GM08714 (cell line): Measurements from ENCODE around the gene C11orf91.
"Not testable (repeated sequence)": the region's sequence is repeated elsewhere in the genome, so short reads cannot be mapped to it uniquely, and the experiment has no call there.

Experiments
- H3K4me3 ChIP-seq: fragments of 200-500 bp; sonication (Bioruptor generic); 2 replicates; pipeline ENCODE4 v1.5.1; 2014; ENCODE audit warnings: mild to moderate bottlenecking, low read length, inconsistent platforms
- ZNF274 ChIP-seq: IDR thresholded peaks from 2 replicates; pipeline ENCODE4 v1.6.1; 2012; ENCODE audit warnings: mild to moderate bottlenecking, low read depth, low read length

C11orf91 gene

DNA sequence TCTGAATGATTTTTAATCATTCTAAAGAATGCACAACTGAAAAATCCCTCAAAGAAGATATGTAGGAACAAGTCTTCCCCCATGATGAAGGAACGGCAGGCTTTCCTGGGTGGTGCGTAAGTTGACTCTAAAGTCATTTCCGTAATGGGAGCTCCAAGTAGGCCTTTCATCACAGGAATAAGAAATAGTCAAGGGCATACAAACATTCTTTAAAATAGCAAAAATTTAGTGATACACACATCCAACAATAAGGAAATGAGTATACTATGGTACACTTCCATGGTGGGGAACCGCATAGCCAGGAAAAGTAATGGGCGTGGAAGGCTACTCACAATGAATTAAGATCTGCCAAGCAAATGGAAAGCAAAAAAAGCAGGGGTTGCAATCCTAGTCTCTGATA lies 24.9 kb upstream of the C11orf91 start:
- no peak for TF ChIP-seq ZNF274
- no peak overlapping the region for H3K4me3 ChIP-seq

DNA sequence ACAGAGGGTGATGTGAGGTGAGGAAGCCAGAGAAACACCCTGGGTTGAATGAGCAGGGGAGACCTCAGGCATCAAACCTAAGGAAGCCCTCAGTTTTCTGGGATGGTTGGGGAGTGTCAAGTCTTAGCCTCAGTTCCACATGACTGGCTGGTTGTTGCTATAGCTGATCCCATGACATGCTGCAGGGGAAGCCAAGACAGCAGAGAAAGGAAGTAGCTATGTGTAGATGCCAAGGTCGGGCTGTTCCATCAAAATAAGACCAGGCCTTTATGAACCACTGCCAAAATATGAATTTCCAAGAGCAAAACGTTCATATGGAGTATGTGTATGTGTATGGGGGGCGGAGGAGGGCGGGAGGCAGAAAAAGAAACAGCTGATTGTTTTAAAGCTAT lies 24.0 kb upstream of the C11orf91 start:
- TF ChIP-seq ZNF274, result no peak
- no peak overlapping the region for H3K4me3 ChIP-seq

DNA sequence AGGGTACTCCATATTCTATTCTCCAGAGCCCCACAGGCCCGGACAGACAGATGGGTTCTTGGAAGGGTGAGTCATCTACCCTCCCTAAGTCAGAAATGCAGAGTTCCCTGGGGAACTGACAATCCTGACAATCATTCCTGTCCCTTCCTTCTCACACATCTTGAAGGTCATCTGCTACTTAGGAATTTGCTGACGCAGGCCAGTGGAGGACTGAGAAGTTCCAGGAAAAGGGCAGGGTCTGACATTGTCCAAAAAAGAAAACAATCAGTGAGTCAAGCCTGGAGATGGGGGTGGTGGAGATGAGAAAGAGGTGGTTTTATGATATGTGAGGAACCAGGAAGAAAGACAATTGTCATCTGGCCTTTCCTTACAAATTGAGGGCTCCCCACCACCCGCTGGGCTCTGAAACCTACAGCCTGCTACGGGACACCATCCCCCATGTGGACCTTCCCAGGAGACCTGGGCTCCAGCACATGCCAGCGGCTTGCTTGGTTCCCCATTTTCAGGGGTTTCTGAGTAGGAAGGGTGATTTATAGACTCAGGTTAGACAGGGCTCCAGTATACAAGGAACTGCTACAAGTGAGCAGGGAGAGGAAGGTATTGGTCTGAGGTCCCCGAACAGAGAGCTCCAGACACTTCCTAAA lies 22.7 kb upstream of the C11orf91 start:
- no peak for TF ChIP-seq ZNF274
- H3K4me3 ChIP-seq, result no peak overlapping the region

DNA sequence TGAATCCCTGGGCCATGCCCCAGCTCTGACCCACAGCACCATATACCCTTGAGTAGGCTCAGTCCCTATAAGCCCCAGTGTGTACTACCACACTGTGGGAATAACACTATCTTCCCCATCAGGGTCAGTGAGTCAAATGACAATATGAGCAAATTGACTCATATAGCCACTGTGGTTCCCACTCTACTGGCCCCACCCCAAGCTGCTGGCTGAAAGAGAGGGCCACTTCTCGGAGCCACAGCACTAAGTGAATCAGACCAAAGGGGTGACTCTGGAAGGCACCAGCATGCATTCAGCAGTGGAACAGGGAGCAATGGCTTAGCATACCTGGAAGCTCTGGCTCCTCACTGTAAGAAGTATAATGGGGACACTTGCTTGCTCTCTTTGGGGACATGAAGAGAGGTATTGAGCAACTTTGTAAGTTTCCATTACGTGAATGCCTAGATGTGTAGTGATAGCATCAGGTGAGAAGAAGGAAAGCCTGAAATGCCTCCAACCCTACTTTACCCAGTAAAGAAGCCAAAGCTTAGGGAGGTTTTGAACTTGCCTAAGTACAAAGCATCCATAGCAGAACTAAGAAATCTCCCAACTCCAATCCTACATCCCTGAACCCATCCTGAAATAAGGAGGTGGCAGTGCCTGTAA lies 22.1 kb upstream of the C11orf91 start:
- TF ChIP-seq ZNF274, result no peak
- no peak overlapping the region for H3K4me3 ChIP-seq

DNA sequence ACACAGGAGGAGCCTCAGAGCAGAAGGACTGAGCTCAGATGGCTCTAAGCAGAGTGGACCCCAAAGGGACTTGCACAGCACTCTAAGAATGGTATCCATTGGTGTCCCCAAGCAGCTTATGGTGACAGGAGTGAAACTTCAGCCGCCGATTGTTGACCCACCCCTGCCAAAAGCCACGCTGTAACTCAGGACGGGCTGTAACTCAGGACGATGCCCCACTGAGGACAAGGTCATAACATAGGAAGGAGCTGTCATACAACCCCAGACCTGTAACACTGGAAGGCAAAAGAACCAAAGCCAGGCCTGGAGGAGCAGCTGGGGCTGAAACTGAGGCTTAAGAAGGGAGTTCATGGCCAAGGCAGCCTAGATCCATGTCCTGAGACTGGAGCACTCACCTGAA lies 21.4 kb upstream of the C11orf91 start:
- no peak overlapping the region for H3K4me3 ChIP-seq
- TF ChIP-seq ZNF274, result no peak

DNA sequence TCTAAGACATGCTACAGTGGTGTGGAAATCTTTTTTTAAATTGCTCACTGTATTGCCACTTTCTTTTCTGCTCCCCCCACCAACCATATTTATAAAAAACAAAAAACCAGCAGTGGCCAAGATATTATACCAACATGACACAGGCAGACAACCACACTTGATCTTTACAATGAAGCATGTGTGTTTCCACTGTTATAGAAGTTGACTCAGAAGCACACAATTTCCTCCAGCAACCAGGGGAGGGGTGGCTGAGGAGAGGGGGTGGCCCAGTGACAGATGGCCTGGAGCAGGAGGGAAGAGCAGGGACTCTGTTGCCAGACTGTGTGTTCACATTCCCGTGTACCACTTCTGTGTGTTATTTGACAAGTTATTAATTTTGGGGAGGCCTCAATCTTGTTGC lies 20.8 kb upstream of the C11orf91 start:
- H3K4me3 ChIP-seq, result no peak overlapping the region

DNA sequence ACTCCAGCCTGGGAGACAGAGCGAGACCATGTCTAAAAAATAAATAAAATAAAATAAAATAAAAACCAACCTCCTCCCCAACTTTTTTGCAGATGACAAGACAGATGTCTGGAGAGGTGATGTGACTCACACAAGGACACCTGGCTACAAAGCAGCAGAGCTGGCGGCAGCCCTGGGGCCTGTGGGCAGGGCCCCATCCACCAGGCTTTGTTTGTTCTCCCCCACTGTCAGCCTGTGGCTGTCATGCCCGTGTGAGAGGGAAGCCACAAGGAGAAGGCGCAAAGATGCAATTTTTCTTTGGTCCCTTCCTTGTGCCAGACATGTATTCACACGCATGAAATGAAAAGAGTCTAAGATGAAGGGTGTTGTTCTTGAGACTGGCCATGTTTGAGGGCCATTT lies 19.0 kb upstream of the C11orf91 start:
- H3K4me3 ChIP-seq, result no peak overlapping the region
- no peak for TF ChIP-seq ZNF274

More for the DNA sequence above, 20.8 kb upstream of the C11orf91 start:
- TF ChIP-seq ZNF274, result no peak

DNA sequence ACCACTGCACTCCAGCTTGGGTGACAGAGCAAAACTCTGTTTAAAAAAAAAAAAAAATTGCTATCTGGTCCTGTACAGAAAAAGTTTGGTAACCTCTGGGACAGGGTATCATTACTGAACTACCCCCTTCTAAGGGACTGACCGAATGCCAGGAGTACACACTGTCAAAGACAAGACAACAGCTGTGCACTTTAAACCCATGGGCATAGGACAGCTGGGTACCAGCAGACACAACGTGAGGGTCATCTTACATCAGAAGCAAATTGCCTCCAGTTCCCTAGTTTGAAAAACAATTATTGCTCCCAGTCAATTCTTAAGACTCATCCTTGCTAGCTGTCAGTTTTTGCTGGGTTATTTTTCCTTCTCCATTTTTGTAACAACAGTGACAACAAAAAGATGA lies 17.8 kb upstream of the C11orf91 start:
- no peak for TF ChIP-seq ZNF274

DNA sequence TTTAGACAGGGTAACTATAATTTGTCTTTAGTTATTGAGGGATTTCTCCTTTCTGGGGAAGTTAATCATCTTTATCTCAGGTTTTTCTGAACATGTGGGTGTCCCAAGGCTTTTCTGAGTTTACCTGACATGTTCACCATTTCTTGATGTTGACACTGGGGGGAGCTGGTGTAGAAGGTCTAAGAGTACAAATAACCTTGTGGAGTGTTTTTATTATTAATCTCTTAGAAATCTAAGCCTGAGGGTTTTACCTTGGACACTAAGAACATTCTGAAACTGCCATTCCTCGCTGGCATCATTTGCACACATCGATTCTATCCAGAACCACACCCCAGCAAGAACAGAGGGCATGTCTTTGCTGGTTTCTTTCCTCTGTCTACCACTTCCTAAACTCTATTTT lies 15.6 kb upstream of the C11orf91 start:
- H3K4me3 ChIP-seq, result no peak overlapping the region
- no peak for TF ChIP-seq ZNF274

More for the DNA sequence above, 17.8 kb upstream of the C11orf91 start:
- no peak overlapping the region for H3K4me3 ChIP-seq

DNA sequence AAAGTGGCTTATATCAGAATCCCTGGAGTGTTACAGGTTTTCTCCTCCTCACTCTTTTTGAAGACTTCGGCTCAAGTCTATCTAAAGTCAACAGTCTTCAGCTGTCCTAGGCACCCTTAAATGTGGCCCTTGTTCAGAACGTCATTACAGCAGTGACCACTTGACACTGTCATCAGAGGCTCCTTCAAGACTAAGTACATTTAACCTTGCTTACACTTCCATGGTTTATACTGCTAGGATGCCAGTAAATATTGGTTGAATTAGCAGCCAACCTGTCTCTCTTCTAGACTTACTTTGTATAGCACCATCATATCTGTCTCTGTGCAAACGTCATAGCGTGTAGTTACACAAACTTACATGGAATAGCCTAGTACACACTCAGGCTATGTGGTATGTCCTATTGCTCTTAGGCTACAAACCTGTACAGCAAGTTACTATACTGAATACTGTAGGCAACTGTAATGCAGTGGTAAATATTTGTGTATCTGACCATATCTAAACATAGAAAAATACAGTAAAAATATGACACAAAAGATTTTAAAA lies 13.3 kb upstream of the C11orf91 start:
- no peak overlapping the region for H3K4me3 ChIP-seq
- no peak for TF ChIP-seq ZNF274

DNA sequence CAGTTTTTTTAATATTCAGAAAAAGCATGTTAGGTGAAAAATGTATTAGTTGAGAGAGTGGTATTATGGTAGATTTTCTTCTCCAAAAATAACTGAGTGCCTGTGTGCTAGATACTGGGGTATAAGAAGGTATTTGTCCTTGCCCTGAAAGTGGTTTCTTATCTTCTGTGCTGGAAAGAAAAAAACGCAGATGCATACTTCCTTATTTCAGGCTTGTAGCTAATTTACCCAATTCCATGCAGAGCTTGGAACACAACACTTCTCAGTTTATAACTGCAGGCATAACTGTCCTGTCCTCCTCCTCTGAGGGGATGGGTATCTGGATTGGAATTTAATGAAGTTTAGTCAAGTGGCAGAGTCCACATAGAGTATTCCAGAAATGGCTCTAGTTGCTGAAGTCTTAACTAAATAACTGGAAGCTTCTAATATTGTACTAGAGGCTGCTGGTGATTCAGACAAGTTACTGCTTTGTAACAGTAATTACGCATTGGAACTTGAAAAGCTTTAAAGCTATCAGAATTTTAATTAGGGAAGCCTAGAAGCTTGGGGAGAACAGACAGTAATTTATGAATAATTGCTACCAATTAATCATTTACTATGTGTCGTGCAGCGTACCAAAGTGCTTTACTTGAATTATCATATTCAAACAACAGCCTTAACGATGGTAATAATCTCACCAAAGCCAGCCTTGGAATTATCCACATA lies 12.7 kb upstream of the C11orf91 start:
- H3K4me3 ChIP-seq, result no peak overlapping the region
- no peak for TF ChIP-seq ZNF274

DNA sequence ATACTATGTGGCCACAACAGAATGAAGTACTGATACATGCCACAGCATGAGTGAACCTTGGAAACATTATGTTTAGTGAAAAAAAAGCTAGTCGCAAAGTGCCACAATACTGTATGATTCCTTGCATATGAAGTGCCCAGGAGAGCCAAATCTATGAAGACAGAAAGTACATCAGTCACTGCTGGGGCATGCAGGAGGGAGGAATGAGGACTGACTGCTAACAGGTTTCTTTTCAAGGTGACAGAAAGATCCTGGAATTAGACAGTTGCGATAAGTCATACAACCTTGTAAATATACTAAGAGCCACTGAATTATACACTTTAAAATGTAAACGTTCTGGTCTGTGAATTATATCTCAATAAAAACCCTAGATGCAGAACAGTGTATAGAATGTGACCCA lies 11.8 kb upstream of the C11orf91 start:
- TF ChIP-seq ZNF274, result no peak
- no peak overlapping the region for H3K4me3 ChIP-seq

DNA sequence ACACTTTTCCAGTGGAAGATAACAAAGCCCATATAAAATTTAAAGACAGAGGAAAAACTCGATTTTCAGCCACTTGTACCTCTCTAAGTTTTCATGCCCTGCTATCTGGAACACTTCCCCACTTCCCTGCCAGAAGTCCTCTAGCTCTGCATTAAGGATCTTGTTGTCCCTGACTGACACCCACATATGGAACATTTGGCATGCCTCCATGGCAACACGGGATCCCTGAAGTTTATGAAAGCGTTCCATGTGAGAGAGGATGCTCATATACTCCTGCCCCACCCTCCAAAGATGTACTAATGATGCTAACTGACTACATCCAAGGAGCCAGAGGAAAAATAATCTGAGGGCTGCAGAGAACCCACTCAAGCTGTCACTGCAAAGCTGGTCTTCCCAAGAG lies 8.8 kb upstream of the C11orf91 start:
- no peak for TF ChIP-seq ZNF274
- no peak overlapping the region for H3K4me3 ChIP-seq

DNA sequence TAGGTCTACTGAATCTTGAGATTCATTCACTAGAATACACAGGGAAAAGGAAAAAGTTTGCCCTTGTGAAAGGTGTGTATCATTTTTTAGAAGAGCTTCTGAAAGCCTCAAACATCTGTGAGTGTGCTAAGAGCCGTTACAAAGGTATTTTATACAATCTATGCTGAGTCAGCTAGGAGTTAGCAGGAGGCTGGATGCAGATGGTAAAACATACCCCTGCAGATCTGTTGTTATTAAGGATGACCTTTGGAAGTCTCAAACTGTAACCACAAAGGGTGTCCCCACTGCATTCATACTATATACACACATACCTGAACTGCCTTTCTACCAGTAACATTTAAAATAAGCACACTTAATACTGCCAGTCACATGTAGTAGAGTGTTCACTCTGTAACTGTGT lies 8.4 kb upstream of the C11orf91 start:
- H3K4me3 ChIP-seq, result no peak overlapping the region
- TF ChIP-seq ZNF274, result no peak

DNA sequence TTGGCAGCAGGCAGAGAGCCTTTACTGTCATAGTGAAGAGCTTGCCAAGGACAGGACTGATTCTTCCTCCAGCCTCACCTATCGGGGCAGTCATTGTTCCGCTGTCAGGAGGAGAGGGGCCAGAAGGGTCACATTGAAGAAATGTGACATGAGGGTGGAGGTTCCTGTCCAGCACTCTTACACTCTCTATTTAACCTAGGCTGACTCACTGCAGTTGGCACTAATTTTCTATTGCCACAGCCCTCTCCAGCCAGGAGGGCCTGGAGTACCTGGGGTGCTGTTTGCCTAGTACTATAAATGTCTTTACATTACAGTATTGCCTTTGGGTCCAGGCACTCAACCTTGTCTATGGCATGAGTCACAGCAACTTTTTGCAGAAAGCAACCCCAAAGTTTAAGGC lies 7.2 kb upstream of the C11orf91 start:
- not testable (repeated sequence) for H3K4me3 ChIP-seq

DNA sequence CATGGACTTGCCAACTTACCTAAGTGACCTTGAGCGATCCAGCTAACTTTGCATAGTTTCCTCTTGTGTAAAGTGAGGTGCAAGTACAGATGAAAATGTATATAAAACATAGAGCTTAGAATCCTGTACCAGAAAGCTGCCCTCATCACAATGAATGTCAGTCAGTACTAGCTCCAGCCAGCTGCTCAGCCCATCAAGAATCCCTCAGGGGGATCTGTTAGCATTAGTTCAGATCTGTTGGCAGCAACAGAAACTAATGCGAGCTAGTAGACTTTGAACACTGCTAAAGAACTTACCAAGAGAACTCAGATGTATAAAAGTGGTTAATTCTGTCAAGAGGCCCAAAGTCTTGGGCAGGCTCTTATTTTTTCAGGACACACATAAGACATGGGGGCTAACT lies 6.3 kb upstream of the C11orf91 start:
- H3K4me3 ChIP-seq, result no peak overlapping the region
- no peak for TF ChIP-seq ZNF274
